ENCODE results near the gene SLC1A7.

Gene SLC1A7

GRCh38 chr1:53115403-53116306, 26.8 kb downstream of the SLC1A7 start:
- DNase-seq (ENCODE audit: low spot score), result peak; percentile 83

- no peak for DNase-seq (ENCODE audit: low spot score)
Observed at GRCh38 chr1:53114581-53115400, 27.6 kb downstream of the SLC1A7 start.

GRCh38 chr1:53114090-53114489, 28.3 kb downstream of the SLC1A7 start:
- no peak for DNase-seq (ENCODE audit: low spot score)

DNA sequence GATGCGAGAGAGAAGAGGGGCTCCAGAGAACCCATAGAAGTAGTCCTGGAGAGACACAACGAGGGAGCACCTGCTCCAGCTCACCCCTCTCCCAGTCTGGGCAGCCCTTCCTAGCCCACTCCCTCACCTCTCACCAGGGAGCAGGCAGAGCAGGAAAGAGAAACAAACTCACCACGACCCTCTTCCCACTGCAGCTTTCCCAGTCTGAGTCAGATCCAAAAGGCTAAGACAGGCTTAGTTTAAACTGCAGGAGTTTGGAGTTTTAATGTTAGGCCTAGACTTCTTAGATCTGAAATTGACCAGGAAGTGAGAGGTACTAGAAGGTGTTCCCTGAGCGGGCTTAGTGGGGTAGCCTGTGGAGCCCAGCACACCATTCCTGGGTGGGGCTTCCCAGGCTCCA, 29.6 kb downstream of the SLC1A7 start:
- DNase-seq (ENCODE audit: low spot score), result no peak

DNA sequence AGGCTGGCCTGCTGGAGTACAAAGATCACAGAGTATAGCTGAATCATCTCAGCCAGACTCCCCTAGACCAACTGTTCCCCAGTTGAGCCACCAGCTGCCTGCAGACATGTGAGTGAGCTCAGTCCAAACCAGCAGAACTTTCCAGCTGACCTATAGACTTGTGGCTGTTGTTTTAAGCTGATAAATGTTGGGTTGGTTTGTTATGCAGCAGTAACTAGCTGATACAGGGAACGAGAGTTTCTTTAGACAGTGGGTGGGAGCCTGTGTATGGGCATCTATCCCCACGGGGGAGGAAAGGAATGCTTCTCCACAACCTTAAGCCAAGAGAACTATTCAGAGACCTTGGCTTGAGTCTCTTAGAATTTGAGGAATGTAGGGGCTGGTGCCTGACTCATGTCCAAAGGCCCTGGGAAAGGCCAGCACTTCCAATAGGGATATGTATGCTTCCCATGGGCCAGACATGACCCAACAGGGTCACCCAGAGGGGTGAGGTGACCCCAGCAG, 30.1 kb downstream of the SLC1A7 start:
- no peak for DNase-seq (ENCODE audit: low spot score)

DNA sequence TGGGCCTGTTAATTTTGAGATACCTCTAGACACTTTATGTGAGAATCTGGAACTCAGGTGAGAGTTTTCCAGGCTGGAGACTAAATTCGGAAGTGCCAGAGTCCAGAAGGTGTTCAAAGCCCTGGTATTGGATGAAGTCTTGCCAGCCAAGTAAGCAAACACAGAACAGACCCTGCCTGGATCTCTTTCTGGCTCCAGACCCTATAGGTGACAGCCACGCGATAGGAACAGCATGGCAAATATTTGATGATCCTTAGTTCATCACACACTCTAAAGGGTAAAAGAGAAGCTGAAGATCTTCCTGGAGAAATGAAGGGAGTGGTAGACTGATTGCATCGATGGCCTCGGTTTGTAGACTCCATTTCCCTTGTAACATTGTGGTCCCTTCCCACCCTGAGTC, 30.7 kb downstream of the SLC1A7 start:
- no peak for DNase-seq (ENCODE audit: low spot score)

DNA sequence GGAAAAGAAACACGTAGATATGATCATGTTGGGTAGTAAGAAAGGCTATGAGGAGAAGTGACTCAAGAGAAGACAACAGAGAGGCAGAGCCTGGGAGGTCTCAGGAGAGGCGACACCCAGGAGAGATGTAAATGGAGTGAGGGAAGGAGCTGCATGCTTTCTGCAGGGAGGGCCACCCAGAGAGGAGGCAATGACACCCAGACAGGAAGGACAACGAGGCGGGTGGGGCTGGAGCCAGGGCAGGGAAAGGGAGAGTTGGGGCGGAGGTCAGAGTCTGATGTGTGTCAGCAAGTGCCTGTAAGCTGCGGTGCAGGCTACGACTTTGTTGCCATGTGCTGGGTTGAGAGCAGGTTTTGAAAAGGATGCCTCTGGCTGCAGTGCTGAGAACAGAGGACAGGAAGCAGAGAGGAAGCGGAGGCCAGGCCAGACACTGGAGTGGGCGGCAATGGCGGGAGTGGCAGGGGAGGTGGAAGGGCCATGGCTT, 31.3 kb downstream of the SLC1A7 start:
- DNase-seq (ENCODE audit: low spot score), result no peak

- no peak for DNase-seq (ENCODE audit: low spot score)
Observed at GRCh38 chr1:53110370-53111072, 31.9 kb downstream of the SLC1A7 start.

GRCh38 chr1:53108646-53109580, 33.5 kb downstream of the SLC1A7 start:
- DNase-seq (ENCODE audit: low spot score), result peak; percentile 66

DNA sequence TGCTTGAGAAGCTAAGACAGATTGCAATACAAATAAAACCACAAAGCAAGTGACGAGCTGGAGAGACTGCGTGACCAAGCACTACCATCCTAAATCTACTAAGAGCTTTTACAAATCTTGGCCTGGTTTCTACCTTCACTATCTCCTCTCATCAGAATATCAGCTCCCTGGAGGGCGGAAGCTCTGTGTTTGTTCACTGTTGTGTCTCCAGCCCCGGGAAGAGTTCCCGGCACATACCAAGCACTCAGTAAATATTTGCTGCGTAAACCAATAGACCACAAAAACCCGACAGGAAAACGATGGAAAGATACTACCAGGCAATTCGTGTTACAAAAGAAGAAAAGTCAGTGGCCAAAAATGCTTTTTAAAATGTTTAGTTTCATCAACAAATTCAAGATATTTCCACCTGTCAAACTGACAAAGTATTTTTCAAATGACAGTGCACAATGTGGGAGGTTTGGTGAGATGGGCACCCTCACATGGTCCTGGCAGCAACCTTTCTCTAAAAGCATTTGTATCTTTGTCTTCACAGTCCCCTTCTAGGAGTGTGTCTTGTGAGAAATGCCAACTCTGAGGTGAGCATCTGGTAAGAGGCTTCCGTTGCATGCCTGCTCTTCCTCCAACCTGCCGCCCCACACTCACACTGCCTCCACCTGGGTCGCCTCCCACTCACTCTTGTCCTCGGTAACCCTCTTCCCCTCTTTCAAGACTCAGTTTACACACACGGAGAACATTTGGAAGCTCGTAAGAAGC, 34.7 kb downstream of the SLC1A7 start:
- DNase-seq (ENCODE audit: low spot score), result no peak

GRCh38 chr1:53107090-53107489, 35.3 kb downstream of the SLC1A7 start:
- no peak for DNase-seq (ENCODE audit: low spot score)

- no peak for DNase-seq (ENCODE audit: low spot score)
Observed at GRCh38 chr1:53104289-53104913, 38.0 kb downstream of the SLC1A7 start.

- no peak for DNase-seq (ENCODE audit: low spot score)
Observed at GRCh38 chr1:53094533-53094919, 47.9 kb downstream of the SLC1A7 start.

DNA sequence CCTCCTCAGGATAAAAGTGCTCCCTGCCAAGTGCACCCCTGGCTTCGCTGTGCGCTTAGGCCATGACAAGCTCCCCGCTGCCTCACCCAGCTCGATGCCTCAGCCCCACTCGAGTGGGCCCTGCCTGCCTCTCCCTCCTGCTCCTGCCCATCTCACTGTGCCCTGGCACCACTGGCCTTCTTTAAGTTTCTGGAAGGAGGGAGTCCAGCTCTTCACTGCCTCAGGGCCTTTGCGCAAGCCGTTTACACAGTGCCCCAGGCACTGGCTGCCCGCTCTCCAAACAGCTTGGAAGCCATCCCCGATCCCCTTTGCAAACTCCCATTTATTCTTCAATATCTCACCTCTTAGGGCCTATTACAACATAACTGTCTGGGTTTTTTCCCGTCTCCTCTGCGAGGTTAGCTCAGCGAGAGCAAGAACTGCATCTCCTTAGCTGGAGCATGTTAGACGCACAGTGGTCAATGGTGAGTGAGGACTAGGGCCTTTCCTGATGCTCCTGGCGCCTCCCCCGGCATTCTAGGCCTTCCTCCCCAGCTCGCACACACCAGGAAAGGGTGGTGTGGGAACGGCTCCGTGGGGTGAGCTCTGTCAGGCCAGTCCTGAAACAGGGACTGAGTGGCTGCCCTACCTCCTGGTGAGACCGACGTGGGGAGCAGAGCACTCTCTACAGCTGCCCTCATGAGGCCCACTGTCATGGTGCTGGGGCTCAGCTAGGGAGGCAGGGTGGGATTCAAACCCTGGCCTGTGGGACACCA, 48.5 kb downstream of the SLC1A7 start:
- no peak for DNase-seq (ENCODE audit: low spot score)

GRCh38 chr1:53093451-53093754, 49.0 kb downstream of the SLC1A7 start:
- no peak for DNase-seq (ENCODE audit: low spot score)

DNA sequence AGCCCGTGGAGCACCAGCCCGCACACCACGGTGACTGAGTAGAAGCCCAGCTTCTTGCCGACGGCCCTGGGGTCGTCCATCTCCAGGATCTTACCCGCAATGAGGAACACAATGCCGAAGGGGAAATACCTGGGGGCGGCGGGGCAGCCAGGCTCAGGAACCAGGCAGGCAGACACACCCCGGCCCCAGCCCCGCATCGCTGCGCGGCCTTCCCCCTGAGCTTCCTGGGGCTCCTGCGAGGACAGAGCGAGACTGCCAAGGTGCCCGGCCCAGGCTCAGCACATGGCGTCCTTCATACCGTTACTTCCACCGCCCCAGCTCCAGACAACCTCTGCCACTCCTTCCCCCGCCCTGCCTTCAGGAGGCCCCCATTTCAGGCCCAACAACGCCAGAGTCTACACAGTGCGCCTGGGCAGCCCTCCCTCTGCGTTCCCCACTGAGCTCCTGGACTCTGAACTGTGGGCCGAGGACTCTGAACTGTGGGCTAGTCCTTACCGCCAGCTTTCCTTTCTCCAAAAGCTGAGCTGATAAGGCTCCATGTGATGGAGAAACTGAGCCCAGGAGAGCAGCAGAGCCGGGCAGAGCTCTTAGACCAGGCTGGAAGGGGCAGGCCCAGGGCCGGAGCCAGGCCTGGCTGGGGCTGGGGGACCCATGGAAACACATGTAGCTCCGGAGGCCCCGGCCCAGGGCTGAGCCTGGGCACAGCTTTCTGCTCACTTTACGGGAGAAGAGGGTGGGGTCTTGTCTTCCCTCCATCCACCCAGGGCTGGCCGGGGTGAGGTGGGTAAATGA, 49.6 kb downstream of the SLC1A7 start:
- DNase-seq (ENCODE audit: low spot score), result no peak

GRCh38 chr1:53091841-53092645, 50.4 kb downstream of the SLC1A7 start:
- DNase-seq (ENCODE audit: low spot score), result no peak
